Epithelial cell of proximal tubule (primary cell): Measurements from ENCODE around the gene ALDH3A1. TPM values are rescaled to one million over a fixed set of nuclear protein-coding genes. Genes with fewer than 3 reads are reported as not detected.

Source experiments
- DNase-seq: peaks from one replicate; pipeline ENCODE4 v3.0.0-alpha.2; 2011; ENCODE audit warnings: low read depth
- H3K4me3 ChIP-seq: 2 replicates; pipeline ENCODE4 v1.5.1; 2011; ENCODE audit warnings: low read depth, mild to moderate bottlenecking, low read length
- CTCF ChIP-seq: conservative IDR thresholded peaks from 2 replicates; pipeline ENCODE4 v1.5.1; 2012; ENCODE audit warnings: low read depth, mild to moderate bottlenecking, low read length
- total RNA-seq: library from RNA; depleted of rRNA; stranded (reverse); fragments of >200 nt; gene quantifications from 2 replicates; pipeline ENCODE4 v1.2.3, GENCODE V29; 2015

ALDH3A1 gene
- 3.3 TPM in 1 of 2 replicates, not detected in the other for total RNA-seq

- H3K4me3 ChIP-seq = no peak within 1 kb of the TSS
- DNase-seq = no peak
- TF ChIP-seq CTCF = no peak
Measured at GRCh38 chr17:19747829-19748806, at the start of gene ALDH3A1. Gene ALDH3A1, minus strand, starts transcription at chr17:19748298. Its CDS starts 3,169 bp downstream, at chr17:19745129.

- no peak for TF ChIP-seq CTCF
- H3K4me3 ChIP-seq = no peak overlapping the region
- no peak for DNase-seq
Measured at GRCh38 chr17:19796457-19796856, 48.4 kb upstream of the ALDH3A1 start.

- TF ChIP-seq CTCF = no peak
- H3K4me3 ChIP-seq = no peak overlapping the region
- DNase-seq = no peak
Measured at GRCh38 chr17:19791918-19792550, 43.9 kb upstream of the ALDH3A1 start.

- TF ChIP-seq CTCF = no peak
- no peak for DNase-seq
- H3K4me3 ChIP-seq = no peak overlapping the region
Measured at GRCh38 chr17:19787733-19788357, 39.7 kb upstream of the ALDH3A1 start.

GRCh38 chr17:19785854-19786253 lies 37.8 kb upstream of the ALDH3A1 start:
- no peak for DNase-seq
- TF ChIP-seq CTCF = no peak
- H3K4me3 ChIP-seq = no peak overlapping the region

- H3K4me3 ChIP-seq = no peak overlapping the region
- DNase-seq = no peak
- no peak for TF ChIP-seq CTCF
Measured at GRCh38 chr17:19781488-19782458, 33.7 kb upstream of the ALDH3A1 start.
